H1 (cell line): ENCODE data around the gene PCNX1. TPM values are rescaled to one million over a fixed set of nuclear protein-coding genes. Genes with fewer than 3 reads are reported as not detected.

Experiments
- CTCF ChIA-PET: fragments of 300-600 bp; sonication (Branson Sonifier 250); formaldehyde crosslinking; loops from one replicate; lab custom pipeline; 2021; ENCODE audit not compliant: partially characterized antibody; lab: Charles Lee
- POLR2A ChIA-PET: fragments of 300-600 bp; sonication (Branson Sonifier 250); formaldehyde crosslinking; loops from one replicate; lab custom pipeline; 2021; ENCODE audit warnings: inconsistent platforms; ENCODE audit not compliant: partially characterized antibody; lab: Charles Lee
- DNase-seq, 2 experiments: peaks; one replicate each; pipeline versions ENCODE4 v3.0.0 to v3.0.0-alpha.2; 2010 to 2022; ENCODE audit warnings: low spot score in 2 of 2, low read depth in 1 of 2, mixed read lengths in 1 of 2
- FAIRE-seq: peaks from 2 replicates; lab custom pipeline; 2011; peaks lifted over from hg19 to GRCh38; lab: Jason Lieb, UNC
- H2AFZ ChIP-seq: 2 replicates; pipeline ENCODE4 v1.8.1; 2012; ENCODE audit warnings: low read length, inconsistent platforms
- H2AK5ac ChIP-seq: 2 replicates; pipeline ENCODE4 v1.6.1; 2013; ENCODE audit warnings: low read depth, low read length
- H2BK120ac ChIP-seq: replicated peaks from 2 replicates; pipeline ENCODE3; 2013; ENCODE audit warnings: low read depth, low read length, inconsistent platforms
- H2BK12ac ChIP-seq: 2 replicates; pipeline ENCODE4 v1.6.1; 2013; ENCODE audit warnings: low read depth, low read length
- H2BK15ac ChIP-seq: 2 replicates; pipeline ENCODE4 v1.6.1; 2013; ENCODE audit warnings: low read length
- H2BK20ac ChIP-seq: 2 replicates; pipeline ENCODE4 v1.6.1; 2013; ENCODE audit warnings: low read length
- H2BK5ac ChIP-seq: 2 replicates; pipeline ENCODE4 v1.6.1; 2013; ENCODE audit warnings: low read depth, low read length
- H3K14ac ChIP-seq: 2 replicates; pipeline ENCODE4 v1.6.1; 2013; ENCODE audit warnings: inconsistent platforms; ENCODE audit not compliant: insufficient read length
- H3K18ac ChIP-seq: 2 replicates; pipeline ENCODE4 v1.6.1; 2013; ENCODE audit warnings: low read length; ENCODE audit errors: extremely low read depth
- H3K23ac ChIP-seq: 2 replicates; pipeline ENCODE4 v1.6.1; 2013; ENCODE audit warnings: inconsistent platforms; ENCODE audit not compliant: insufficient read length
- H3K23me2 ChIP-seq: 2 replicates; pipeline ENCODE4 v1.6.1; 2013; ENCODE audit warnings: low read depth, low read length
- H3K27ac ChIP-seq: 2 replicates; pipeline ENCODE4 v1.6.1; 2011; ENCODE audit warnings: low read depth, low read length, inconsistent platforms
- H3K27me3 ChIP-seq, 4 experiments: replicated peaks in 1 of 4; 1 replicate in 1 of 4; 2 replicates in 3 of 4; pipeline versions ENCODE4 v1.6.1 to v1.8.1; 2011 to 2013; ENCODE audit warnings: low read length in 3 of 4, mild to moderate bottlenecking in 3 of 4, inconsistent platforms in 2 of 4, mixed read lengths in 2 of 4, moderate library complexity in 1 of 4; ENCODE audit not compliant: control insufficient read depth in 3 of 4, insufficient read depth in 3 of 4; ENCODE audit errors: extremely low read depth in 1 of 4
- H3K36me3 ChIP-seq, 4 experiments: 2 replicates each; pipeline versions ENCODE4 v1.6.1 to v1.8.1; 2011 to 2013; ENCODE audit warnings: mild to moderate bottlenecking in 4 of 4, low read length in 3 of 4, moderate library complexity in 2 of 4, control low read depth in 1 of 4, inconsistent platforms in 1 of 4; ENCODE audit not compliant: insufficient read depth in 4 of 4, control insufficient read depth in 2 of 4
- H3K4ac ChIP-seq: replicated peaks from 2 replicates; pipeline ENCODE3; 2013; ENCODE audit warnings: low read length, low read depth, mixed read lengths, inconsistent platforms; ENCODE audit not compliant: insufficient read length
- H3K4me1 ChIP-seq, 4 experiments: replicated peaks in 1 of 4; 1 replicate in 1 of 4; 2 replicates in 3 of 4; pipeline versions ENCODE4 v1.6.1 to v1.8.1; 2011 to 2013; ENCODE audit warnings: low read length in 3 of 4, inconsistent platforms in 2 of 4, mixed read lengths in 1 of 4; ENCODE audit not compliant: insufficient read depth in 4 of 4, control insufficient read depth in 3 of 4
- H3K4me2 ChIP-seq, 2 experiments: 2 replicates each; pipeline versions ENCODE4 v1.6.1 to v1.8.1; 2011 to 2013; ENCODE audit warnings: low read depth in 2 of 2, low read length in 2 of 2, control low read depth in 1 of 2, inconsistent platforms in 1 of 2, mild to moderate bottlenecking in 1 of 2; ENCODE audit not compliant: insufficient read depth in 1 of 2
- H3K4me3 ChIP-seq, 4 experiments: fragments of 200-600, 300-600 bp in 1 of 4; sonication (generic), shearing (Covaris generic), sonication (Bioruptor Twin) in 1 of 4; 2 replicates each; pipeline versions ENCODE4 v1.5.1 to v1.8.1; 2011 to 2016; ENCODE audit warnings: low read length in 4 of 4, low read depth in 3 of 4, control low read depth in 2 of 4, inconsistent platforms in 2 of 4, mild to moderate bottlenecking in 2 of 4, mixed read lengths in 1 of 4, moderate library complexity in 1 of 4; ENCODE audit not compliant: insufficient read depth in 2 of 4; ENCODE audit errors: extremely low read depth in 1 of 4
- H3K56ac ChIP-seq: replicated peaks from 2 replicates; pipeline ENCODE3; 2013; ENCODE audit warnings: low read depth, mild to moderate bottlenecking, mixed read lengths, low read length, inconsistent platforms; ENCODE audit not compliant: insufficient read length
- H3K79me1 ChIP-seq: 2 replicates; pipeline ENCODE4 v1.6.1; 2013; ENCODE audit warnings: low read depth, low read length, control low read depth
- H3K79me2 ChIP-seq, 2 experiments: 2 replicates each; pipeline versions ENCODE4 v1.6.1 to v1.8.1; 2012 to 2013; ENCODE audit warnings: low read length in 2 of 2, mild to moderate bottlenecking in 2 of 2, inconsistent platforms in 1 of 2; ENCODE audit not compliant: insufficient read depth in 2 of 2, control insufficient read depth in 1 of 2
- H3K9ac ChIP-seq, 4 experiments: replicated peaks in 1 of 4; 1 replicate in 1 of 4; 2 replicates in 3 of 4; pipeline versions ENCODE4 v1.6.1 to v1.8.1; 2011 to 2013; ENCODE audit warnings: low read depth in 3 of 4, low read length in 3 of 4, control low read depth in 2 of 4, mild to moderate bottlenecking in 2 of 4, moderate library complexity in 2 of 4, inconsistent platforms in 1 of 4; ENCODE audit errors: extremely low read depth in 1 of 4
- H3K9me3 ChIP-seq, 2 experiments: 2 replicates each; pipeline versions ENCODE4 v1.6.1 to v1.8.1; 2012 to 2013; ENCODE audit warnings: mild to moderate bottlenecking in 2 of 2, moderate library complexity in 2 of 2, control low read depth in 1 of 2, inconsistent platforms in 1 of 2, low read depth in 1 of 2, low read length in 1 of 2, mixed read lengths in 1 of 2; ENCODE audit not compliant: insufficient read depth in 2 of 2
- H4K20me1 ChIP-seq, 2 experiments: replicated peaks in 1 of 2; 2 replicates each; pipeline versions ENCODE3 to v1.8.1; 2011 to 2013; ENCODE audit warnings: inconsistent platforms in 2 of 2, low read length in 2 of 2, mild to moderate bottlenecking in 1 of 2; ENCODE audit not compliant: insufficient read depth in 2 of 2, control insufficient read depth in 1 of 2
- H4K5ac ChIP-seq: 2 replicates; pipeline ENCODE4 v1.6.1; 2013; ENCODE audit warnings: low read length, low read depth, mixed read lengths, inconsistent platforms; ENCODE audit not compliant: insufficient read length
- H4K8ac ChIP-seq: 2 replicates; pipeline ENCODE4 v1.8.0; 2013; ENCODE audit warnings: mild to moderate bottlenecking, moderate library complexity, low read length, inconsistent platforms; ENCODE audit not compliant: insufficient read depth; ENCODE audit errors: extremely low read depth
- H4K91ac ChIP-seq: replicated peaks from 2 replicates; pipeline ENCODE3; 2013; ENCODE audit warnings: low read length, mixed read lengths, inconsistent platforms; ENCODE audit not compliant: insufficient read length
- CBX8 ChIP-seq: fragments of 300-800, 300-1000 bp; sonication (generic); IDR thresholded peaks from 2 replicates; pipeline ENCODE4 v1.7.1; 2016; ENCODE audit warnings: low read depth, low read length, borderline replicate concordance
- CHD2 ChIP-seq: IDR thresholded peaks from 2 replicates; pipeline ENCODE4 v1.6.1; 2012; ENCODE audit warnings: low read length, improper control_type of control experiment
- EGR1 ChIP-seq: IDR thresholded peaks from 2 replicates; pipeline ENCODE4 v1.6.1; 2011; ENCODE audit warnings: low read depth, low read length, borderline replicate concordance
- HDAC2 ChIP-seq, 2 experiments: fragments of 300-600 bp in 1 of 2; sonication (generic) in 1 of 2; IDR thresholded peaks; 2 replicates each; pipeline ENCODE4 v1.6.1; 2011 to 2012; ENCODE audit warnings: low read depth in 2 of 2, low read length in 2 of 2, mild to moderate bottlenecking in 2 of 2, moderate library complexity in 2 of 2, borderline replicate concordance in 1 of 2, inconsistent platforms in 1 of 2
- JUND ChIP-seq: IDR thresholded peaks from 2 replicates; pipeline ENCODE4 v1.6.1; 2011; ENCODE audit warnings: mild to moderate bottlenecking, improper control_type of control experiment, low read length
- NRF1 ChIP-seq: IDR thresholded peaks from 2 replicates; pipeline ENCODE4 v1.6.1; 2011; ENCODE audit warnings: mild to moderate bottlenecking, low read depth, low read length, improper control_type of control experiment
- POLR2A ChIP-seq, 2 experiments: IDR thresholded peaks; 1 replicate in 1 of 2; 2 replicates in 1 of 2; pipeline ENCODE4 v1.6.1; 2011; ENCODE audit warnings: low read depth in 2 of 2, low read length in 2 of 2, mild to moderate bottlenecking in 2 of 2; ENCODE audit errors: control extremely low read depth in 1 of 2
- RFX5 ChIP-seq: IDR thresholded peaks from 2 replicates; pipeline ENCODE4 v1.6.1; 2011; ENCODE audit warnings: low read depth, low read length, improper control_type of control experiment, borderline replicate concordance
- RNF2 ChIP-seq: fragments of 200-900, 300-1000 bp; sonication (generic); IDR thresholded peaks from 2 replicates; pipeline ENCODE4 v1.7.1; 2016; ENCODE audit warnings: borderline replicate concordance, low read depth, mild to moderate bottlenecking, antibody characterized with exemption, low read length; ENCODE audit not compliant: poor library complexity, severe bottlenecking; ENCODE audit errors: missing control alignments
- SAP30 ChIP-seq: fragments of 300-600 bp; sonication (generic); IDR thresholded peaks from 2 replicates; pipeline ENCODE4 v1.7.1; 2012; ENCODE audit warnings: low read length, moderate library complexity, mild to moderate bottlenecking, inconsistent platforms; ENCODE audit not compliant: insufficient read depth, insufficient replicate concordance
- SP1 ChIP-seq: IDR thresholded peaks from 2 replicates; pipeline ENCODE4 v1.6.1; 2011; ENCODE audit warnings: low read depth, low read length
- TBP ChIP-seq: IDR thresholded peaks from 2 replicates; pipeline ENCODE4 v1.6.1; 2011; ENCODE audit warnings: low read depth, low read length, improper control_type of control experiment
- polyA plus RNA-seq, 7 experiments: library from polyadenylated mRNA; depleted of rRNA in 3 of 7; stranded (reverse) in 5 of 7; unstranded in 2 of 7; fragments of >200 nt in 5 of 7; fragments of 200-250 nt in 2 of 7; gene quantifications; 1 replicate in 5 of 7; 2 replicates in 1 of 7; 4 replicates in 1 of 7; pipeline versions ENCODE4 v1.2.1 to v1.2.3, GENCODE V29; 2011 to 2013; ENCODE audit warnings: missing spikeins in 2 of 7, mixed read lengths in 2 of 7
- total RNA-seq: library from RNA; stranded (reverse); fragmentation: NEBNext Ultra II Directional; extraction: Animal tissue kit (Norgen Biotek cat#: 25700); gene quantifications from 2 replicates; pipeline ENCODE4 v1.2.1, GENCODE V29; 2021
- TF ChIP-seq, protein P1 (sequence below): IDR thresholded peaks from 2 replicates; pipeline ENCODE4 v1.6.1; 2012; ENCODE audit warnings: inconsistent platforms

Gene PCNX1
- total and polyA plus RNA-seq, 2 of the 8 experiments (the other 6 are each of a cell fraction or from before 2014, with no cell fraction given) = 37.7 to 53.2 TPM

DNA sequence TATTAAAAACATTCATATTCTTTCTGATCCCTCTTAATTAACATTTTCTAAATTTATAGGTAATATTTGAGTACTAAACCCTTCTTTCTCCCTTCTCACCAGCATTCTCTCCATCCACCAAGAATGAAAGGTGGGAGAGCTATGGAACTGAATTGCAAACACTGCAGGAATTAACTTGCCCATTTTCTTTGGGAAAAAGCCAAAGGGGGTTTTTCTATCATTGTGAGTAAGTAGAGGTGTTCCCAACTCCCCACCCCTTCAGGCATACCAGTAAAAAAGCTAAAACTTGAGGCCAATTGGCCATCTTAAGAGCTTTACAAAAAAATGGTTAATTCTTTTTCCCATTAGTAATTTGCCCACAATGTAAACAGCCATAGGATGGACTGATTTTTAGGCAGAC lies 23.7 kb downstream of the PCNX1 start:
- Histone ChIP-seq H2BK12ac (no peak overlapping the region), H2BK20ac (no peak overlapping the region), H3K27ac (no peak overlapping the region), H3K27me3 (no peaks in the 10 kb centered on the region), H3K79me1 (peaks cover 6% of the 10 kb centered on the region), H3K23ac (no peak overlapping the region), H3K56ac (no peak overlapping the region), H3K9ac (no peak overlapping the region), H2AK5ac (no peak overlapping the region), H3K4me3 (no peak overlapping the region), H3K4me2 (no peak overlapping the region), H2BK15ac (no peak overlapping the region), H3K14ac (no peak overlapping the region), H2AFZ (no peak overlapping the region), H3K79me2 (peaks cover 3 to 96% of the 10 kb centered on the region in 2 experiments; a peak in 3 of 4 replicates), H2BK5ac (no peak overlapping the region), H3K23me2 (no peaks in the 10 kb centered on the region), H4K5ac (no peak overlapping the region), H3K18ac (no peak overlapping the region), H4K20me1 (peaks cover 5 to 17% of the 10 kb centered on the region in 2 experiments), H4K8ac (no peak overlapping the region), H2BK120ac (no peak overlapping the region), H3K36me3 (no peaks in the 10 kb centered on the region), H4K91ac (no peak overlapping the region), H3K4me1 (peaks cover 0 to 4% (median 2%) of the 10 kb centered on the region in 4 experiments; a peak in 2 of 7 replicates), H3K9me3 (no peaks in the 10 kb centered on the region), H3K4ac (no peak overlapping the region)
- no peak for FAIRE-seq
- POLR2A ChIA-PET = interaction anchor here (0.8 to 2.0 kb wide), 3 partner anchors 11 to 21 kb away, joined by 3 to 7 read pairs (median 5); no protein-coding TSS in a partner anchor
- DNase-seq = no peak
- CTCF ChIA-PET = interaction anchor here (0.9 to 3.3 kb wide), 7 partner anchors 11 to 113 kb away, joined by 3 to 11 read pairs (median 4); partner anchors contain the start of gene PCNX1
- TF ChIP-seq POLR2A (IDR thresholded peaks at IDR 0.05; ENCODE audit: control extremely low read depth in 1 of 2, low read depth in 2 of 2, low read length in 2 of 2) = no peak
- no peak for TF ChIP-seq HDAC2 (IDR thresholded peaks at IDR 0.05; ENCODE audit: borderline replicate concordance in 1 of 2, low read depth in 2 of 2, low read length in 2 of 2)
- no peak for TF ChIP-seq NRF1
- no peak for TF ChIP-seq JUND
- TF ChIP-seq RNF2 = no peak
- TF ChIP-seq SAP30 = no peak
- no peak for TF ChIP-seq CHD2
- TF ChIP-seq EGR1 = no peak
- TF ChIP-seq, protein P1, sequence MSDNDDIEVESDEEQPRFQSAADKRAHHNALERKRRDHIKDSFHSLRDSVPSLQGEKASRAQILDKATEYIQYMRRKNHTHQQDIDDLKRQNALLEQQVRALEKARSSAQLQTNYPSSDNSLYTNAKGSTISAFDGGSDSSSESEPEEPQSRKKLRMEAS = no peak
- no peak for TF ChIP-seq RFX5
- no peak for TF ChIP-seq TBP
- TF ChIP-seq CBX8 = no peak
- TF ChIP-seq SP1 = no peak
